Epithelial cell of proximal tubule (primary cell): ENCODE measurements around the gene PRKN. TPM values are rescaled to one million over a fixed set of nuclear protein-coding genes. Genes with fewer than 3 reads are reported as not detected.
"Not testable (repeated sequence)": the region's sequence is repeated elsewhere in the genome, so short reads cannot be mapped to it uniquely, and the experiment has no call there.

ENCODE experiments used
- DNase-seq: peaks from one replicate; pipeline ENCODE4 v3.0.0-alpha.2; 2011; ENCODE audit warnings: low read depth
- H3K4me3 ChIP-seq: 2 replicates; pipeline ENCODE4 v1.5.1; 2011; ENCODE audit warnings: low read depth, mild to moderate bottlenecking, low read length
- total RNA-seq: library from RNA; depleted of rRNA; stranded (reverse); fragments of >200 nt; gene quantifications from 2 replicates; pipeline ENCODE4 v1.2.3, GENCODE V29; 2015
- TF ChIP-seq, protein P1 (sequence below): conservative IDR thresholded peaks from 2 replicates; pipeline ENCODE4 v1.5.1; 2012; ENCODE audit warnings: low read depth, mild to moderate bottlenecking, low read length

The PRKN gene
- total RNA-seq, 1 donor from 2014 or later = 0.58 TPM

DNA sequence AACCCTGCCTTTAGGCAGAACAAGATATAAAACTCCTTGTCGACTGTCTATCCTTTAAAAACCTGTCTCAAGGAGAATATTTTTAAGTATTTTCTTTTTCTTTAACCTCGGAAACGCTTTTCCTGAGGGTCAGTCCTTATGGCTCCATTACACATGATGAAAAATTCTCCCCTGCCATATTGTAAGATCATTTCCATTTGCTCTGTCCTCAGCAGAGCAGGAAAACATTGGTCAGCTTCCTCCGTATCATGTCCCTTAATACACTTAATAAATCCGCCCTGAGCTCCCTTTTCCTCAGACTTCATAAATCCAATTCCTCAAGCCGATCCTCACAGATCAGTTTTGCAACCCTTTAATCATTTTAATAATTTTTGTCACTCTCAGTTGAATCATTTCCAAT, 1219.2 kb downstream of the PRKN start:
- no peak overlapping the region for H3K4me3 ChIP-seq
- DNase-seq = no peak
- TF ChIP-seq, protein P1, sequence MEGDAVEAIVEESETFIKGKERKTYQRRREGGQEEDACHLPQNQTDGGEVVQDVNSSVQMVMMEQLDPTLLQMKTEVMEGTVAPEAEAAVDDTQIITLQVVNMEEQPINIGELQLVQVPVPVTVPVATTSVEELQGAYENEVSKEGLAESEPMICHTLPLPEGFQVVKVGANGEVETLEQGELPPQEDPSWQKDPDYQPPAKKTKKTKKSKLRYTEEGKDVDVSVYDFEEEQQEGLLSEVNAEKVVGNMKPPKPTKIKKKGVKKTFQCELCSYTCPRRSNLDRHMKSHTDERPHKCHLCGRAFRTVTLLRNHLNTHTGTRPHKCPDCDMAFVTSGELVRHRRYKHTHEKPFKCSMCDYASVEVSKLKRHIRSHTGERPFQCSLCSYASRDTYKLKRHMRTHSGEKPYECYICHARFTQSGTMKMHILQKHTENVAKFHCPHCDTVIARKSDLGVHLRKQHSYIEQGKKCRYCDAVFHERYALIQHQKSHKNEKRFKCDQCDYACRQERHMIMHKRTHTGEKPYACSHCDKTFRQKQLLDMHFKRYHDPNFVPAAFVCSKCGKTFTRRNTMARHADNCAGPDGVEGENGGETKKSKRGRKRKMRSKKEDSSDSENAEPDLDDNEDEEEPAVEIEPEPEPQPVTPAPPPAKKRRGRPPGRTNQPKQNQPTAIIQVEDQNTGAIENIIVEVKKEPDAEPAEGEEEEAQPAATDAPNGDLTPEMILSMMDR = no peak

- H3K4me3 ChIP-seq = no peak overlapping the region
- no peak for DNase-seq
- TF ChIP-seq, protein P1 = no peak
Measured at GRCh38 chr6:161507375-161507774, 1220.2 kb downstream of the PRKN start.

DNA sequence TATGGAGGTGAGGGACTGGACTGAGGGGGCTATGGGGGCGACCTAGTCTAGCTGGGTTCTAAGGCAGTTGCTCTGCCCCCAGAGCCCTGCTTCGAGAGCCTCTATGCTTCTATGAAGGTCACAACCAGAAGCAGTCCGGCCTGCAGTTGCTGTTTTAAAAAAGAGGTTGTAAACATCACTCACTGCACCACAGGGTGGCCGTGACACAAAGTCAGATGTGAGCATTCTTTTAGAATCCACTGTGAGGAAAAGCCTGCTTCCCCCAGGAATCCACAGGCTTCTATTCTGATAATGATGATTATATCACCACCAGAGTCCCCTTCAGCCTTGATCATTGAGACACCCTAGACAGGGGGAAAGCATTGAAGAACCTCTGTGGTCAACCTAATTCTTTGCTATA, 1224.0 kb downstream of the PRKN start:
- no peak for DNase-seq
- no peak overlapping the region for H3K4me3 ChIP-seq
- TF ChIP-seq, protein P1 = no peak

- no peak overlapping the region for H3K4me3 ChIP-seq
- DNase-seq = no peak
- TF ChIP-seq, protein P1 = no peak
Measured at GRCh38 chr6:161498881-161499280, 1228.7 kb downstream of the PRKN start.

DNA sequence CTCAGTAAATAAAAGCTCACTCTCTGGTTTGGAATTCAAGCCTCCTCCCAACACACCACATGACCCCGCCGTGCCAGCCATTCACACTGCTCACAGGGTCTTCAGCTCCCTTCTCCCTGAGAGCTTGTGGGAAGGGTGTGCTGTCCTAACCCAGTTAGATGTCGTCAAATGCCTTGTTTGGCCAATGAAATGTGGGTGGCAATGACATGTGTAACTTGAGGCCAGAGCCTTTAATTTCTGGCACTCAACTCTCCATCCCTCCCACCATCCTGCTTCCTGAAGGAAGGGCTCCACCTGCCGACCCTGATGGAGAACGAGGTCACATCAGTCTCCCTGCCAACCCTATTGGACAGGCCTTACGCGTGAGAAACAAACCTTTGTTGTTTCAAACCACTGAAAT, 1229.2 kb downstream of the PRKN start:
- no peak for DNase-seq
- TF ChIP-seq, protein P1 = peak; percentile 77
- no peak overlapping the region for H3K4me3 ChIP-seq

- no peak overlapping the region for H3K4me3 ChIP-seq
- DNase-seq = no peak
- TF ChIP-seq, protein P1 = no peak
Measured at GRCh38 chr6:161496941-161497340, 1230.6 kb downstream of the PRKN start.

GRCh38 chr6:161496271-161496670, 1231.3 kb downstream of the PRKN start:
- DNase-seq, H3K4me3 ChIP-seq: not testable (repeated sequence)

DNA sequence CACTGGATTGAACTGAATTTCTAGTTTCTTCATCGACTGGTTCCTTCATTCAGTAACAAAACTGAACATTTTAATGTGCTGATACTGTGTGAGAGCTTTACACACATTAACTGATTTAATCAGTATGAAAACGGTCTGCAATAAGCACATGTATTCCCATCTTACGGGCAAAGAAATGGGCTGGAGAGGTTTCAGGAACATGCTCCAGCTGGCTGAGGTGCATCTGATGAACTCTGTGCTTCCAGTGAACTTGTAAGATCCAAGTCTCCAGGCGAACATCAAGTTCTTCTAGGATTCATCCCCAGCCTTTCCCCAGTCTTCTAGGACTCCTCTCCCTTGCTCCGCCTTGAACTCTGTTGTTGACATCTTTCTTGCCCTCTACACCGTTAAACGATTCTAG, 1233.0 kb downstream of the PRKN start:
- no peak overlapping the region for H3K4me3 ChIP-seq
- no peak for DNase-seq
- TF ChIP-seq, protein P1 = no peak
